Measurements from ENCODE around the gene TRIP12.

GRCh38 chr2:229728370-229728769 is 193.4 kb downstream of the TRIP12 start:
- TF ChIP-seq CTCF (IDR thresholded peaks at IDR 0.05 in 8 of 11, conservative IDR thresholded peaks at IDR 0.05 in 3 of 11) (no peak), POLR2AphosphoS5 (IDR thresholded peaks at IDR 0.05) (no peak)
